ENCODE data around the gene ADGRF3.
A peak's percentile ranks its signal among the peaks of the same experiment; 100 is the strongest.
"Not testable (repeated sequence)": the region's sequence is repeated elsewhere in the genome, so short reads cannot be mapped to it uniquely, and the experiment has no call there.

The ADGRF3 gene

GRCh38 chr2:26363323-26363722, 16.7 kb upstream of the ADGRF3 start:
- DNase-seq (ENCODE audit: low read depth) = no peak
- TF ChIP-seq, protein P1, sequence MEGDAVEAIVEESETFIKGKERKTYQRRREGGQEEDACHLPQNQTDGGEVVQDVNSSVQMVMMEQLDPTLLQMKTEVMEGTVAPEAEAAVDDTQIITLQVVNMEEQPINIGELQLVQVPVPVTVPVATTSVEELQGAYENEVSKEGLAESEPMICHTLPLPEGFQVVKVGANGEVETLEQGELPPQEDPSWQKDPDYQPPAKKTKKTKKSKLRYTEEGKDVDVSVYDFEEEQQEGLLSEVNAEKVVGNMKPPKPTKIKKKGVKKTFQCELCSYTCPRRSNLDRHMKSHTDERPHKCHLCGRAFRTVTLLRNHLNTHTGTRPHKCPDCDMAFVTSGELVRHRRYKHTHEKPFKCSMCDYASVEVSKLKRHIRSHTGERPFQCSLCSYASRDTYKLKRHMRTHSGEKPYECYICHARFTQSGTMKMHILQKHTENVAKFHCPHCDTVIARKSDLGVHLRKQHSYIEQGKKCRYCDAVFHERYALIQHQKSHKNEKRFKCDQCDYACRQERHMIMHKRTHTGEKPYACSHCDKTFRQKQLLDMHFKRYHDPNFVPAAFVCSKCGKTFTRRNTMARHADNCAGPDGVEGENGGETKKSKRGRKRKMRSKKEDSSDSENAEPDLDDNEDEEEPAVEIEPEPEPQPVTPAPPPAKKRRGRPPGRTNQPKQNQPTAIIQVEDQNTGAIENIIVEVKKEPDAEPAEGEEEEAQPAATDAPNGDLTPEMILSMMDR (IDR thresholded peaks at IDR 0.05; ENCODE audit: control insufficient read depth, insufficient read depth, low read depth, low read length, missing control alignments) = no peak
- H3K4me3 ChIP-seq (ENCODE audit: control insufficient read depth, low read depth, low read length) = no peak overlapping the region

- TF ChIP-seq, protein P1 (IDR thresholded peaks at IDR 0.05; ENCODE audit: control insufficient read depth, insufficient read depth, low read depth, low read length, missing control alignments) = no peak
- no peak overlapping the region for H3K4me3 ChIP-seq (ENCODE audit: control insufficient read depth, low read depth, low read length)
- DNase-seq (ENCODE audit: low read depth) = no peak
Measured at GRCh38 chr2:26359886-26360473, 13.4 kb upstream of the ADGRF3 start.

- TF ChIP-seq, protein P1 (IDR thresholded peaks at IDR 0.05; ENCODE audit: control insufficient read depth, insufficient read depth, low read depth, low read length, missing control alignments) = no peak
- no peak for DNase-seq (ENCODE audit: low read depth)
- H3K4me3 ChIP-seq (ENCODE audit: control insufficient read depth, low read depth, low read length) = no peak overlapping the region
Measured at GRCh38 chr2:26356771-26357170, 10.2 kb upstream of the ADGRF3 start.

GRCh38 chr2:26356111-26356510, 9.5 kb upstream of the ADGRF3 start:
- H3K4me3 ChIP-seq (ENCODE audit: control insufficient read depth, low read depth, low read length) = no peak overlapping the region
- no peak for DNase-seq (ENCODE audit: low read depth)
- TF ChIP-seq, protein P1 (IDR thresholded peaks at IDR 0.05; ENCODE audit: control insufficient read depth, insufficient read depth, low read depth, low read length, missing control alignments) = no peak

DNA sequence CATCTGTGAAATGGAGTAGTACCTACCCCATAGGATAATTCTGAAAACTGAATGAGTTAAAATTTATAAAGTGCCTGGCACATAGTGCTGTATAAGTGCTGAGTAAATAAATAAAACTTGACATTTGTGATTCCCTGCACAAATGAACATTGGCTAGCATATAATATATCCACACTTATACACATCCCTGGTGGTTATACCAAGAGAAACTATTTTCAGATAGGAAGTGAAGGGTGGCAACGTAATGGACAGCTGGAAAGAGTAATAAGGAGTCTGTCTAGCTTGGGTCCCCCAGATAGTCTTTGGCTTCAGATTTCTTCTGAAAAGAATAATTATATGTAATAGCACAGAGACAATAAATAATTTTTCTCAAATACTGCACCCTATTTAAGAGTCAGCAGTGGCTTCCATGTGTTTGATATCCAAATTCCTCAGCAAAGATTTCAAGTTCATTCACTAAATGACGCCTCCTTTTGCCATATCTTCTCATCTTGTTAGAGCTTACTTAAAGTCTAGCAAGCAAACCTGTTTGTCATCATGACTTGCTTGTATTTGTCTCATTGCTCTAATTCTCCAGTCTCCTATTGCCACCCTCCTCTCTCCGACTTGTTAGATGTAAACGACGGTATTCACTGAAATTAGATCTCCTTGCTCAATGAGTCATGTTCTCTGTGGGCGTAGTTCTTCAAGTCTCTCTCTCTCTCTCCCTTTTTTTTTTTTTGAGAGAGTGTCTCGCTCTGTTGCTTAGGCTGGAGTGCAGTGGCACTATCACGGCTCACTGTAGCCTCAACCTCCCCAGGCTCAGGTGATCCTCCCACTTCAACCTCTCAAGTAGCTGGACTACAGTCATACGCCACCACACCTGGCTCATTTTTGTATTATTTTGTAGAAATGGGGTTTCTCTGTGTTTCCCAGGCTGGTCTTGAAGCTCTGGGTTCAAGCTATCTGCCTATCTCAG, 8.7 kb upstream of the ADGRF3 start:
- DNase-seq (ENCODE audit: low read depth) = peak; percentile 85
- peak overlapping the region; percentile 6; the same call in 1 of the 2 replicates for H3K4me3 ChIP-seq (ENCODE audit: control insufficient read depth, low read depth, low read length)
- TF ChIP-seq, protein P1 (IDR thresholded peaks at IDR 0.05; ENCODE audit: control insufficient read depth, insufficient read depth, low read depth, low read length, missing control alignments) = no peak

GRCh38 chr2:26354469-26354868, 7.9 kb upstream of the ADGRF3 start:
- DNase-seq (ENCODE audit: low read depth) = not testable (repeated sequence)

GRCh38 chr2:26352892-26353291, 6.3 kb upstream of the ADGRF3 start:
- TF ChIP-seq, protein P1 (IDR thresholded peaks at IDR 0.05; ENCODE audit: control insufficient read depth, insufficient read depth, low read depth, low read length, missing control alignments) = no peak
- H3K4me3 ChIP-seq (ENCODE audit: control insufficient read depth, low read depth, low read length) = no peak overlapping the region
- DNase-seq (ENCODE audit: low read depth) = no peak

More at GRCh38 chr2:26354469-26354868, 7.9 kb upstream of the ADGRF3 start:
- H3K4me3 ChIP-seq (ENCODE audit: control insufficient read depth, low read depth, low read length) = not testable (repeated sequence)
